GM19351 (cell line): ENCODE results near the gene SHANK1.

Experiments
- ATAC-seq: cut with Tn5 transposase; IDR thresholded peaks from one replicate; pipeline ENCODE4 v1.9.1; 2021; ENCODE audit warnings: mild to moderate bottlenecking, moderate library complexity; ENCODE audit not compliant: unreplicated experiment

SHANK1 gene

DNA sequence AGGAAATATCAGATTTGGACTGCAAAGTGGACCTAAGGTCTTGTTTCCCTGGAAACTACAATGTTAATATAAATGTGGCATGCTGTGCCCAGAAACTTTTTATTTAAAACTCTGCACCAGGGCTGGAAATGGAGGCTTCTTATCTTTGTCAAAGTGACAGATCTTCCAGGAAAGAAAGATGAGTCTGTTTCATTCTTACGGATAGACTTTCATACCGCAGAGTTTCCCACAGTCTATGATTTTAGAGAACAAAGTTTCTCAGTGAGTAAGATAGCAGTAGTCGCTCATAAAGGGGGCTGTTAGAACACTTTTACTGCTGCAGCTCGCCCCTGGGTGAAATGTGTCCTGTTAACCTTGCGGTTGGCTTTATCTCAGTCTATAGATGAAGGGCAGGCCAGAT lies 10.3 kb upstream of the SHANK1 start:
- no peak for ATAC-seq

- ATAC-seq: no peak
These were observed 8.6 kb upstream of the SHANK1 start for GRCh38 chr19:50728084-50728737.

GRCh38 chr19:50725911-50726230 lies 6.3 kb upstream of the SHANK1 start:
- ATAC-seq: no peak

DNA sequence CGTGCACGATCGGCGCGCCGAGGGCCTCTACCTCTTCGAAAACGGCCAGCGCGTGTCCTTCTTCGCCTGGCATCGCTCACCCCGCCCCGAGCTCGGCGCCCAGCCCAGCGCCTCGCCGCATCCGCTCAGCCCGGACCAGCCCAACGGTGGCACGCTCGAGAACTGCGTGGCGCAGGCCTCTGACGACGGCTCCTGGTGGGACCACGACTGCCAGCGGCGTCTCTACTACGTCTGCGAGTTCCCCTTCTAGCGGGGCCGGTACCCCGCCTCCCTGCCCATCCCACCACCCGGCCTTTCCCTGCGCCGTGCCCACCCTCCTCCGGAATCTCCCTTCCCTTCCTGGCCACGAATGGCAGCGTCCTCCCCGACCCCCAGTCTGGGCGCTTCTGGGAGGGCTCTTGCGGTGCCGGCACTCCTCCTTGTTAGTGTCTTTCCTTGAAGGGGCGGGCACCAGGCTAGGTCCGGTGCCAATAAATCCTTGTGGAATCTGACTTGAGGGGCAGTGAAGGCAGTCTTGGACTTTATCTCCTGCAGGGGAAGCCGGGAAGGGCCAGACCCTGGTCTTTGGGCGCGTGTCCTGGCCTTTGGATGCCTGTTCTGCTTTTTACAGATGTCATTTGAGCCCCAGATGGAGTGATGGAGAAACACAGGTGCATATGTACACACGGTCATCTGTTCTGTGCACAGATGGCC lies 5.8 kb upstream of the SHANK1 start:
- peak; percentile 24 for ATAC-seq

GRCh38 chr19:50724522-50725217 lies 5.1 kb upstream of the SHANK1 start:
- peak; percentile 89 for ATAC-seq

- no peak for ATAC-seq
These were observed 4.3 kb upstream of the SHANK1 start for GRCh38 chr19:50723735-50724521.

- no peak for ATAC-seq
These were observed 3.5 kb upstream of the SHANK1 start, which contains the start of gene CLEC11A for GRCh38 chr19:50723069-50723468. Gene CLEC11A (plus strand): TSS chr19:50723364. CDS start chr19:50723526, 162 bp downstream.

DNA sequence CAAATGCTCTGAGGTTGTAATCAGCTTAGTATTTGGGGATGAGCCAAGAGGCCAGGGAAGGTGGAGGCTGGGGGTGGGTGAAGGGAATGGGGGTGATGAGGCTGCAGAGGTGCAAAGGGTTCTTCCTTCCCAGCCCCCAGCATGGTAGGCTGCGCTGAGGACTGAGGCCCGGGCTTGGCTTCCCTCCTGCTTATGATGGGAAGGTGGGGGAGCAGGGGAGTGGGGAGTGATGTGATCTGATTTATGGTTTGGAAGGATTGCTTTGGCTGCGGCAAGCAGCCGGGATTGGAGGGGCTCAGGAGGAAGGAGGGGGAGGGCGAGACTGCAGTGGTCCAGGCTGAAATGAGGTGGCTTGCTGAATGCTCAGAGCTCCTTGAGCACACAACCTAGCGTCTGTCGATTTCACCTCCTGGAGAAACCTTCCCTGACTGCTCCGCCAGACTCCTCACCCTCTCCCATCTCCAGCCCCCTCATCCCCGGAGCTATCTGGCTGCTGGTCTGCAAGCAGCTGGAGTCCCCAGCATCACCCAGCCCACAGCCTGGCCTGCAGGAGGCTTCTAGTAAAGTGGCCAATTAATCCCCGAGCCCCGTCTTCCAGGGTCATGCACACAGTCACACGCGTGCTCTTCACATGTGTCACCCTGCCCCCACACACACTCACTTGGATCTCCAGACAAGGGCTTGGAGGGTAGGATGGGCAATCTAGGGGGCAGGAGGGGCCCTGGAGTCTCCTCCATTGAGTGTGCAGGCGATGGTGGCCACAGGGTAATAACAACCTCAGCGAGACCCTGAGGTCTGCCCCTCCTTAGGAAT lies 2.8 kb upstream of the SHANK1 start:
- ATAC-seq: no peak

DNA sequence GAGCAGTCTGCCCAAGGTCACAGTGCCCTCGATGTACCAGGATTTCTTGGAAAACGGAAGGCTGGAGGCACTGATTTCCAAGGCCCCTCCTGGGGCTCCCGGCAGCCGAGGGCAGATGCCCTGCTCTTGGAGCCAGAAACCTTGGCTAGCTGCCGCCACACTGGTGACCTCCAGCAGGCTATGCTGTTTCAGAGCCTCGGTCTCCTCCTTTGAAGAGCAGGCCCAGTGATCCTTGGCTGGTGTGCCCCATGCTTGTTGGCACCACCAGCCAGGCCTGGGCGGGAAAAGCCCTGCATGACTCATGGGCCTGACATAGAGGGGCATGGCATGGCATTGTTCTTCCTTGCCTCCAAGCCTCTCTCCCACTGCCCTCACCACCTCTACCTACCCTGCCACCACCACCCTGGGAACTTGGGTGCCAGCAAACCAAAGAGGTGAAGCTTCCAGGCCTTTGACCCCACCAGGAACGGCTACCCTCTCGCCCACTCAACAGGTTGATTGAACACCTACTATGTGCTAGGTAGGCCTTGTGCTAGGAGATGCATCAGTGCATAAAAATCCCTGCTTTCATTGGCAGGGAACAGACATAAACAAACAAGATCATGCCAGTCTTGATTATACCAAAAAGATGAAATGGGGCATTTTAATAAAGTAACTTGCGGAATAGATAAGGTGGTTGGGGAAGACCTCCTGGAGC lies 2.0 kb upstream of the SHANK1 start:
- ATAC-seq: no peak

DNA sequence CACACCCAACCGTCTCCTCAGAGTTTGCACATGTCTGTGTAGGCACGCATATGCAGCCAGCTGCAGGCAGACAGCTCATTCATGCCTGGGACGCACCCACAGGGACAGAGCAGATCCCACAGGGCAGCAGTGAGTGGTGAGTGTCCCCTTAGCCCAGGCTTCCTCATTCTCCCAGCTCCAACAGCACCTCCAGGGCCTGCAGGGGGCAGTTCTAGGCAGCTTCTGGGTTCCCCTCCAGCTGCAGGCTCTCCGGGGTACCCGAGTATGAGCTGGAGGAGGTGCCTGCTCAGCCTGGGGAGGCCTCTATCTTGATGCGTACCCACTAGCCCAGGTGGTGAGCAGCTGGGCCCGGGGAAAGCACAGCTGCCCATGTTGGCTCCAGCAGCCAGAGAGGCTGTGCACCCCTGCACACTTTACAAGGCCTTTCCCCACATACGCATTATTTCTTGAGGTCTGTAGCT lies 1.3 kb upstream of the SHANK1 start:
- ATAC-seq: no peak

DNA sequence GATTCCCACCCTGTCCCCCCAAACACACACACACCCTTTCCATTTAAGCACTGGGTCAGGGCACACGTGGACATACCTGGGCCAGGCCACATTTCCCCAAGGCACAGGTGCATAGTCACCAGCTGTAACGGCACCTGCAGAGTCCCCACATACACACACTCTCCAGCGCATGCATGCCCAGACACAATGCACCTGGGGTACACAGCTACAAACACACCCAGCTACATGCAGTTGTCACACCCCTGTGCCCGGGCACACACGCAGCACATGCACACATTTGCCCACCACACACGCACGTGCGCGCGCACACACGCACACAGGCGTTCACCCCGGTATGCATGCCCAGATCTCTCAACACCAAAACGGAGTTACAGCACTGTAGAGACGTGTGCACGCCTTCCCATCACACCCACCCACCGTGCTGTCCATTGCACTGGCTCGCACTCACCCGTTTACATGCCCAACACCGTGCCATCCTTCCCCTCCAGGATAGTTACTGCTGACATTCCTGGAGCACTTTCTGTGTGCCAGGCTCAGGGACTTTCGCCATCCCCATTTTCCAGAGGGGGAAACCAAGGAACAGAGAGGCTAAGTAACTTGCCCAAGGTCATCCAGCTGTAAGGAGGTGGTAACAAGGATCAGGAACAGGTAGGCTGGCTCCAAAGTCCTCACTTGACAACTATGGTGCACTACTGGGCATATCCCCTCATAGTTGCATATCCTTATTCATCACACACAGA lies 749 bp upstream of the SHANK1 start:
- no peak for ATAC-seq

DNA sequence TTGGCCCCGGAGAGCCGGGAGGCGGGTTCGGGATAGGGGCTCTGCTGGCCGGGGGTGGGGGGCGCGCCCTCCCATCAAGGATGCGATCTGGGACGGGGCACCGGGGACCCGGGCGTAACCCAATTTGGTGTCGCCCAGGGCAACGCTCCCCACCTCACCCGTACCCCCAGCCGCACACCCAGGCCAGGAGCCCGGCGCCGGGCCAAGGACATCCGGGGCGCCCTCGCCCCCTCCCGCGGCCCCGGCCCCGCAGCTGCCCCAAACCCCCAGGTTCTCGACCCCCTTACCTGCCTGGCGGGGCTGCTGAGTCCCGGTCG lies 525 bp downstream of the SHANK1 start:
- no peak for ATAC-seq

- no peak for ATAC-seq
These were observed 1.1 kb downstream of the SHANK1 start for GRCh38 chr19:50718255-50719118.

DNA sequence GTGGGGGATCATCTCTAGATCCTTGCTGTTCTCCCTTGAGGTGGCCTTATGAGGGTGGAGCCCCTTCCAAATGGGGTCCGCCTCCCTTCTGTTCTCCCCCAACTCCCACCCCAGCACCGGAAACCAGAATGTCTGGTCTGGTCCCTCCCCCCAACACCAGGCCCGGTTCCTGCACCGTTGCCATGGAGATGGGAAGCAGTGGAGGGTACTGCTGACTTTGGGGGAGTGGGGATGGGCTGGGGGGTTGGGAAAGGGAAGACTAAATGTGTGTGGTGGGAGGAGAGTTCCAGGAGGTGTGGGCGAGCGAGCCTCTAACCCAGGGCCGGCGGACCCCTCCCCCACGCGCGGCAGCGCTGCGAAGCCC lies 1.7 kb downstream of the SHANK1 start:
- no peak for ATAC-seq

DNA sequence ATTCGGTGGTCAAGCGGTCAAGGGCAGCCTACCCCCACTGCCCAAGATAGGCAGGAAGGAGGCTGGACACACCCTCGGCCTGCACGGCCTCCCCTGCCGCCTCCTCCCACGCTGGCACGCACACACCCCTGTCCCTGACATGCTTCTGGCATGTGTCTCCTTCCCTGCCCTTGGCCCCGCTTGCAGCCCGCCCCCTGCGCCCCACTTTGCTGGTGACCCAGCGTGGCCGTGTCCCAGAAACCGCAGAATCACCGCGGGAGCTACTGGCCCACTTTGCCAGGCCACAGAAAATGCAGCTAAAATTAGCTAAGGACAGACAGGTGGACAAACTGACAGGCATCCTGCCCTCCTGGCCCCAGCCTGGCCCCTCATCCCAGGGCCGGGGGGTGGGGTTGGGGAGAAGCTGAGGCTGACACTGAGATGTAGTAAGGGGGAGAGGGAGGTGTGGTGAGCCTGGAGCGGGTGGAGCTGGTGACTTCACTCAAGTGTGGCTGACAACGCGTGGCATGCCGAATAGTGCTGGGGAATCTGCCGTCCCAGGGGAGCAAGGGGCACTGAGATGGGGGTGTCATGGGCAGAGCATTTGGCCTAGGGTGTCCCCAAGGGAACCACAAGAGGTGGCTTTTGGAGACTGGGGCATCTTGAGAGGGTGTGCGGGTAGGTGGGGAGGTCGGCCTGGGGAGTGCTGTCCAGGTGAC lies 2.4 kb downstream of the SHANK1 start:
- no peak for ATAC-seq

- no peak for ATAC-seq
These were observed 3.2 kb downstream of the SHANK1 start for GRCh38 chr19:50716178-50717025.
